HG02870 (cell line): ENCODE measurements around the gene KDM4C.
A peak's percentile ranks its signal among the peaks of the same experiment; 100 is the strongest.

Experiments used
- ATAC-seq: cut with Tn5 transposase; IDR thresholded peaks from one replicate; pipeline ENCODE4 v1.9.1; 2021; ENCODE audit warnings: mild to moderate bottlenecking, moderate library complexity; ENCODE audit not compliant: unreplicated experiment

The KDM4C gene

GRCh38 chr9:6960777-6961176, 203.0 kb downstream of the KDM4C start:
- peak; percentile 87 for ATAC-seq

- no peak for ATAC-seq
Observed at GRCh38 chr9:6961845-6962522, 204.2 kb downstream of the KDM4C start.

- no peak for ATAC-seq
Observed at GRCh38 chr9:6965566-6965965, 207.8 kb downstream of the KDM4C start.

- no peak for ATAC-seq
Observed at GRCh38 chr9:6968271-6968670, 210.5 kb downstream of the KDM4C start.

- no peak for ATAC-seq
Observed at GRCh38 chr9:6969805-6970204, 212.0 kb downstream of the KDM4C start.

GRCh38 chr9:6973089-6973488, 215.3 kb downstream of the KDM4C start:
- ATAC-seq, result no peak

GRCh38 chr9:6973762-6974161, 216.0 kb downstream of the KDM4C start:
- ATAC-seq, result peak; percentile 99

- no peak for ATAC-seq
Observed at GRCh38 chr9:6975198-6975597, 217.4 kb downstream of the KDM4C start.

GRCh38 chr9:6977761-6978160, 220.0 kb downstream of the KDM4C start:
- no peak for ATAC-seq

GRCh38 chr9:6978591-6978990, 220.8 kb downstream of the KDM4C start:
- ATAC-seq, result no peak

- no peak for ATAC-seq
Observed at GRCh38 chr9:6984941-6985578, 227.3 kb downstream of the KDM4C start.

GRCh38 chr9:6986141-6986815, 228.5 kb downstream of the KDM4C start:
- no peak for ATAC-seq

- no peak for ATAC-seq
Observed at GRCh38 chr9:6987381-6987780, 229.6 kb downstream of the KDM4C start.

GRCh38 chr9:6991418-6991817, 233.6 kb downstream of the KDM4C start:
- ATAC-seq, result no peak

- ATAC-seq, result no peak
Observed at GRCh38 chr9:6996061-6996854, 238.5 kb downstream of the KDM4C start.

- no peak for ATAC-seq
Observed at GRCh38 chr9:6997330-6997729, 239.6 kb downstream of the KDM4C start.

GRCh38 chr9:6999794-7000193, 242.0 kb downstream of the KDM4C start:
- no peak for ATAC-seq

- ATAC-seq, result no peak
Observed at GRCh38 chr9:7001571-7001970, 243.8 kb downstream of the KDM4C start.

GRCh38 chr9:7003861-7004260, 246.1 kb downstream of the KDM4C start:
- no peak for ATAC-seq

GRCh38 chr9:7006417-7006816, 248.6 kb downstream of the KDM4C start:
- ATAC-seq, result no peak

GRCh38 chr9:7008411-7008810, 250.6 kb downstream of the KDM4C start:
- no peak for ATAC-seq
